ACC112 (cell line): ENCODE measurements around the gene ZNF677.
"Not testable (repeated sequence)": the region's sequence is repeated elsewhere in the genome, so short reads cannot be mapped to it uniquely, and the experiment has no call there.

Source experiments
- H2AFZ ChIP-seq: fragments of 200-600 bp; sonication (generic); one replicate; pipeline ENCODE4 v1.6.0; 2017; ENCODE audit warnings: antibody characterized with exemption, low read length; ENCODE audit not compliant: unreplicated experiment
- H3K27ac ChIP-seq: fragments of 200-600 bp; sonication (generic); 2 replicates; pipeline ENCODE4 v1.5.1; 2014; ENCODE audit warnings: low read depth, mild to moderate bottlenecking, antibody characterized with exemption, low read length, moderate library complexity
- H3K27me3 ChIP-seq: fragments of 200-600 bp; sonication (generic); 2 replicates; pipeline ENCODE4 v1.6.1; 2014; ENCODE audit warnings: mild to moderate bottlenecking, antibody characterized with exemption, low read length, moderate library complexity, mixed read lengths; ENCODE audit not compliant: insufficient read depth
- H3K36me3 ChIP-seq: fragments of 200-600 bp; sonication (generic); 2 replicates; pipeline ENCODE4 v1.6.1; 2016; ENCODE audit warnings: mild to moderate bottlenecking, antibody characterized with exemption, low read length, moderate library complexity, mixed read lengths; ENCODE audit not compliant: insufficient read depth
- H3K4me1 ChIP-seq: fragments of 200-600 bp; sonication (generic); one replicate; pipeline ENCODE4 v1.6.1; 2016; ENCODE audit warnings: low read length, mixed read lengths; ENCODE audit not compliant: insufficient read depth, unreplicated experiment, control insufficient read depth
- H3K4me3 ChIP-seq: fragments of 200-600 bp; sonication (generic); 2 replicates; pipeline ENCODE4 v1.5.1; 2014; ENCODE audit warnings: mild to moderate bottlenecking, low read depth, low read length
- H3K79me2 ChIP-seq: fragments of 200-600 bp; sonication (generic); one replicate; pipeline ENCODE4 v1.6.0; 2016; ENCODE audit warnings: low read length; ENCODE audit not compliant: control insufficient read depth, unreplicated experiment, insufficient read depth

ZNF677 gene

GRCh38 chr19:53254411-53255341 is at the start of gene ZNF677:
Gene ZNF677, minus strand, starts transcription at chr19:53254873. Its CDS starts 3,323 bp downstream, at chr19:53251550.
- H3K4me1 ChIP-seq = peaks cover 3% of the 10 kb centered on the region
- H3K4me3 ChIP-seq = peak within 1 kb of the TSS; percentile 99
- peaks cover 26% of the 10 kb centered on the region for H3K36me3 ChIP-seq
- peaks cover 3% of the 10 kb centered on the region for H3K79me2 ChIP-seq
- H3K27ac ChIP-seq = peak within 1 kb of the TSS; percentile 64
- H2AFZ ChIP-seq = peak within 1 kb of the TSS; percentile 99
- H3K27me3 ChIP-seq = no peaks in the 10 kb centered on the region

DNA sequence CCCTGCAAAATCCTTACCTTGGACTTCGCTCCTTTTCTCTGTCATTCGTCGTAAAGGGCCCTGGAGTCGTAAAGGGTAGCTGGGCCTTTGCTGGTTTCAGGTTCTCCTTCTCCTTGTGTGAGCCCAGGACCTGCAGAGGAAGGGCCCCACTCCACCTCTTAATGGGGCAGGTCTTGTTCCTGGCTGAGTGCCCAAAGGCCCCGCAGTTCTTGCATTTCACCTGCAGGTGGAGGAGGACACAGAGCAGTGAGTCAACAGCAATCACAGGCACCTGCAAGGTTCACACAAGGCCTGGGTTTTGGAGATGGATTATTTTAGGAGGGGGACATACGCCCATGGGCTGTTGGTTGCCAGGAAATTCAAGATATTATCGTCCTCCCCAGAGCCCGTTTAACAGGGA is 46.7 kb upstream of the ZNF677 start:
- H3K79me2 ChIP-seq, H3K4me1 ChIP-seq, H3K27ac ChIP-seq, H3K4me3 ChIP-seq, H2AFZ ChIP-seq, H3K36me3 ChIP-seq: not testable (repeated sequence)
- H3K27me3 ChIP-seq = peaks cover 21% of the 10 kb centered on the region

DNA sequence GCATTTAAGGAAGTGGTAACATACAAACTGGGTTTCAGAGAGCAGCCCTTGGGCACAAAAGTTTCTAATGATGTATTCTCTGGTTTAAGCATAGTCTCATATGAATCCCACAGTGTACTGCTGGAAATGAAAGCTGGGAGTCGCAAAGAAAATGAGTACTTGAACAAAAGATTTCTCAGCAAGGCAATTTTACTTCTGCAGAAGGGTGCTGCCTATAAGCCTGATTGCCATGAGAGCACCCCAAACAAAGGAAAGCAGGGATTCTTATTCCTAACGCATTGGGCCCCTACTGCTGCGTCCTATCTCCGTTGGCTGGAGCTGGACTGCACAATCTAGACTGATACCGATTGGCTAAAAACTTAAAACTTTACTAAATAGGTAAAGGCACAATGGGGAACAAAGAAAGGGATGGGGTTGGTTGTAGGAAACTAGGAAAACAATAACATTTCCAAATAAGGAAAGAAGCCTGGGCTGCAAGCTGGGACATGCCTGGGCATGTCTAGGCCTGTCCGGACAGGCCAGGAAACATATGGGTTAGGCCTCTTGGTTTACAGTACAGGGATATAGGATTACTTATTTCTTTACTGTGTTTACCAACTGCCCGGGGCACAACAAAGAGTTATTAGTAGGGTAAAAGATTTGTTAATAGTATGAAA is 40.2 kb upstream of the ZNF677 start:
- Histone ChIP-seq H3K4me1 (no peaks in the 10 kb centered on the region), H3K27ac (no peak overlapping the region), H3K79me2 (no peaks in the 10 kb centered on the region), H3K36me3 (no peaks in the 10 kb centered on the region), H3K27me3 (no peaks in the 10 kb centered on the region), H3K4me3 (no peak overlapping the region), H2AFZ (no peak overlapping the region)

DNA sequence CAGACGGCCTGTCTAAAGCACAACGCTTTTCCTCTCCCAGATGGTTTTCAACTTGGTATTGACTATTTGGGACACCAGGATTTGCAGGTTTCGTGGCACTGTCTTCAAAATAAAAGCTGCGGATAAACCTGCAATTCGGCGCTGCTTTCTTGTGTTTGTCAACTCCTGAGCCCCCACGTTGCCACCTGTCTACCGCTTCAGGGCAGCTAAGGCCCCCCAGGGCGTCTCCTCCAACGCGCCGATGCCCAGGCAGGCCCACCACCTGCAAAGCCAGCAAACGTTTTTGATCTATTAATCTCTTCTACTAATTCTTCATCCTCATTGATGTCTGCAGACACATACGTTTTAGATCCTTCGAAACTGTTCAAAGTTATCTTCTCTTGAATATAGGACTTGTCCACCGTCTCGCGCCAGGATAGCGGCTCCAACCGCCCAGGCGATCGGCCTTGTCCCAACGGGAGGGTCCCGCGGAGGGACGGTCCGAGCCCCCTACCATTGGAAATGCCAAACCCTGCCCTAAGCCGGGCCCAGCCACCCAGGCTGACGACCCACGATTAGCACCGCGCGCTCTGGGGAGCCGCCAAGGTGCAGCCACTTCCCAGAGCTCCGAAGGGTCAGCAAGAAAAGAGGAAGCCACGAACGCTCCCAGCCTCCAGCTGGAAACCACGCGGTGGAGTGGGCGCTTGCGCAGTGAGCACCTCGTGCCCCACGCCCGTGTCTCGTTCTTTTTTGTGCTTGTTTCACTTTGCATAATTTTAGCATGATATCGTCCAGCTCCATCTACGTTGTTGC is 36.3 kb upstream of the ZNF677 start:
- Histone ChIP-seq H3K4me1 (no peaks in the 10 kb centered on the region), H3K27me3 (no peaks in the 10 kb centered on the region), H3K36me3 (no peaks in the 10 kb centered on the region), H3K4me3 (no peak overlapping the region), H3K79me2 (no peaks in the 10 kb centered on the region), H3K27ac (no peak overlapping the region), H2AFZ (no peak overlapping the region)

DNA sequence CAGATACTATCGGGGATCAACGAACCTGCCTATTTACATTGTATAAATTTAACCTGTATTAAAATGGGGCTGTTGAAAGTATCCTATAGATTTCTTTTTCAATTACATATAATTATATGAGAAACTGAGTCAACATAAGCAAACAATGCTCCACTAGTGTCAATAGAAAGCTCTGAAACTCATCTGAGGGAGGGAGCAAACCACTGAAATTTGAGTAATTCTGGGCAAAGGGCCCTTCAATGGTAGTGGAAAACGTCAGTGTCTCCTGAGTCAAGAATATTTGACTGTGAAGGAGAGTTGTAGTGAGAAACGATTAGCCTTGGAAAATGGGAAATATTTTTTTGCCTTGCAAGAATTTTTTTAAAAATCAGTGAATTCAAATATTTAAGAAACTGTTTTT is 30.4 kb upstream of the ZNF677 start:
- Histone ChIP-seq H3K4me3 (no peak overlapping the region), H3K79me2 (no peaks in the 10 kb centered on the region), H3K27me3 (no peaks in the 10 kb centered on the region), H3K36me3 (no peaks in the 10 kb centered on the region), H3K4me1 (no peaks in the 10 kb centered on the region), H3K27ac (no peak overlapping the region), H2AFZ (no peak overlapping the region)

GRCh38 chr19:53281947-53282346 is 27.3 kb upstream of the ZNF677 start:
- not testable (repeated sequence) for H2AFZ ChIP-seq, H3K79me2 ChIP-seq, H3K4me1 ChIP-seq, H3K4me3 ChIP-seq, H3K27ac ChIP-seq, H3K36me3 ChIP-seq
- peaks cover 12% of the 10 kb centered on the region for H3K27me3 ChIP-seq

GRCh38 chr19:53275480-53275879 is 20.8 kb upstream of the ZNF677 start:
- Histone ChIP-seq H3K4me3 (no peak overlapping the region), H3K27me3 (peaks cover 22% of the 10 kb centered on the region), H3K4me1 (no peaks in the 10 kb centered on the region), H3K27ac (no peak overlapping the region), H2AFZ (no peak overlapping the region), H3K79me2 (no peaks in the 10 kb centered on the region), H3K36me3 (no peaks in the 10 kb centered on the region)

DNA sequence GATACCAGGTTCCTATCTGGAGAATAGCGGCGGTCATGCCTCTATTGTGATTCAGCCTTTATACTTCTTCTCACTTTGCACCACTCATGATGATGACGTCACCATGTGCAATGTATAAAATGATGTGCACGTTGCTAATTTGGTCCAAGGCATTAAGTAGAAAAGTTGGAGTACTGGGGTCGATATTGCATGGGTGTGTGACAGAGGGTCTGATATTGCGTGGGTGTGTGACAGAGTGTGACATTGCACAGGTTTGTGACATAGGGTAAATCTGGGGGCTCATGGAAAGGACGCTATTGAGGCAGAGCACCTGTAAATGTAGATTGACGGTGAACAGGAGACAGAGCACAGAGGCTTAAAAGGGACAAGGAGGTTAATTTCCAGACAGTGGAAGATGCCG is 17.4 kb upstream of the ZNF677 start:
- peaks cover 11% of the 10 kb centered on the region for H3K27me3 ChIP-seq
- no peak overlapping the region for H3K27ac ChIP-seq
- H3K4me3 ChIP-seq = no peak overlapping the region
- H3K4me1 ChIP-seq = no peaks in the 10 kb centered on the region
- H3K36me3 ChIP-seq = no peaks in the 10 kb centered on the region
- H3K79me2 ChIP-seq = no peaks in the 10 kb centered on the region
- no peak overlapping the region for H2AFZ ChIP-seq

- not testable (repeated sequence) for H2AFZ ChIP-seq, H3K27me3 ChIP-seq, H3K79me2 ChIP-seq, H3K4me1 ChIP-seq, H3K36me3 ChIP-seq, H3K27ac ChIP-seq, H3K4me3 ChIP-seq
These were observed 15.2 kb upstream of the ZNF677 start for GRCh38 chr19:53269861-53270260.

- H2AFZ ChIP-seq, H3K27me3 ChIP-seq, H3K79me2 ChIP-seq, H3K27ac ChIP-seq, H3K36me3 ChIP-seq, H3K4me1 ChIP-seq, H3K4me3 ChIP-seq: not testable (repeated sequence)
These were observed 12.9 kb upstream of the ZNF677 start, which contains the start of gene VN1R4 for GRCh38 chr19:53267623-53268022. Gene VN1R4, minus strand, starts transcription at chr19:53267723. Its CDS starts 58 bp downstream, at chr19:53267665.
